HG02763 (cell line): ENCODE measurements around the gene CHN1.

Experiments used
- ATAC-seq: cut with Tn5 transposase; IDR thresholded peaks from one replicate; pipeline ENCODE4 v1.9.1; 2021; ENCODE audit warnings: mild to moderate bottlenecking, moderate library complexity; ENCODE audit not compliant: unreplicated experiment

Gene CHN1

GRCh38 chr2:175011505-175011904 lies 6.3 kb upstream of the CHN1 start:
- ATAC-seq: no peak

GRCh38 chr2:175010848-175011254 lies 5.7 kb upstream of the CHN1 start:
- ATAC-seq: no peak

- no peak for ATAC-seq
Observed at GRCh38 chr2:175009917-175010621, 4.9 kb upstream of the CHN1 start.

- ATAC-seq: no peak
Observed at GRCh38 chr2:175008801-175009495, 3.8 kb upstream of the CHN1 start.

- ATAC-seq: no peak
Observed at GRCh38 chr2:175008009-175008408, 2.8 kb upstream of the CHN1 start.

- ATAC-seq: no peak
Observed at GRCh38 chr2:175007510-175007909, 2.3 kb upstream of the CHN1 start.

GRCh38 chr2:175006281-175006680 lies 1.1 kb upstream of the CHN1 start:
- no peak for ATAC-seq

- no peak for ATAC-seq
Observed at GRCh38 chr2:175005733-175006264, 618 bp upstream of the CHN1 start.

GRCh38 chr2:175004730-175004979 lies 526 bp downstream of the CHN1 start:
- ATAC-seq: no peak

- no peak for ATAC-seq
Observed at GRCh38 chr2:175003875-175004729, 1.1 kb downstream of the CHN1 start.

- no peak for ATAC-seq
Observed at GRCh38 chr2:175002547-175003274, 2.5 kb downstream of the CHN1 start.

GRCh38 chr2:175001566-175001965 lies 3.6 kb downstream of the CHN1 start:
- no peak for ATAC-seq

- ATAC-seq: no peak
Observed at GRCh38 chr2:174997110-174997509, 8.1 kb downstream of the CHN1 start.

GRCh38 chr2:174996622-174997021 lies 8.6 kb downstream of the CHN1 start:
- ATAC-seq: no peak

- no peak for ATAC-seq
Observed at GRCh38 chr2:174994381-174994780, 10.8 kb downstream of the CHN1 start.

GRCh38 chr2:174992886-174993285 lies 12.3 kb downstream of the CHN1 start:
- ATAC-seq: no peak

GRCh38 chr2:174985614-174986013 lies 19.6 kb downstream of the CHN1 start:
- ATAC-seq: no peak

- ATAC-seq: no peak
Observed at GRCh38 chr2:174984561-174984960, 20.6 kb downstream of the CHN1 start.

GRCh38 chr2:174981331-174981730 lies 23.9 kb downstream of the CHN1 start:
- ATAC-seq: no peak

- ATAC-seq: no peak
Observed at GRCh38 chr2:174979996-174980395, 25.2 kb downstream of the CHN1 start.

- no peak for ATAC-seq
Observed at GRCh38 chr2:174977364-174977763, 27.8 kb downstream of the CHN1 start.
